ENCODE data around the gene ARID3B.

- TF ChIP-seq CTCF (IDR thresholded peaks at IDR 0.05) (no peak), POLR2A (IDR thresholded peaks at IDR 0.05) (no peak)
Measured at GRCh38 chr15:74505837-74506514, 35.0 kb upstream of the ARID3B start.

Measured in testis (tissue), 2 donors.